ENCODE data around the gene TERT. TPM values are rescaled to one million over a fixed set of nuclear protein-coding genes. Genes with fewer than 3 reads are reported as not detected.

The TERT gene
- total and polyA plus RNA-seq, 10 of the 15 experiments (the other 5 are each of a cell fraction or from before 2014, with no cell fraction given): 0.08 to 21.5 (median 5.0) TPM

DNA sequence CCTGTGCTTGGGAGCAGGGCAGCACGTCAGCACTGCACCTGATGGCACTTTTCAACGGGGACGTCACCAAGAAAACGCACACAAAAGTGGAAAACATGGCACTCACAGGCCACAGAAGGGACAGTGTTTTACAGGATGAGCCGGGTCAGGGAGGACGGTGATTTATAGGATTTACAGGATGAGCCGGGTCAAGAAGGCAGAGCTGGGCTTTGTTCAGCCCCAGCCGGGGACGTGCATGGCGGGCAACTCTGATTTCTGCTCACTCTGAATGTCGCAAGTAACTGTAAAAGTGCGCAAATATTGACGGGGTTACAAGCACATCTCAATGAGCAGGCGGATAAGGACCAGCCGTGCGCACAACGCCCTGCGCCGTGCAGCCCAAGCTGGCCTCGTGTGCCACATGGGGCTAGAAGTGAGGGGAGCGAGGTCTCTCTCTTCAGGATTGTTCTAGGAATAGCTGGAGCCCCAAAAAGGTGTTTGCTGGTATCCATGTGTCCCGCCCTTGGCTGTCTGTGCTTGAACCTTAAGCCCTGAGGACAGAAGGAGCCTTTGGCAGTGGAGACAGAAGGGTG is 53.3 kb downstream of the TERT start:
- no peak for TF ChIP-seq ASH2L (IDR thresholded peaks at IDR 0.05; ENCODE audit: borderline replicate concordance, low read depth)
- TF ChIP-seq E4F1 (IDR thresholded peaks at IDR 0.05; ENCODE audit: borderline replicate concordance, partially characterized antibody): no peak
- no peak for TF ChIP-seq IRF4 (IDR thresholded peaks at IDR 0.05; ENCODE audit: low read depth, low read length)
- TF ChIP-seq, protein P1, sequence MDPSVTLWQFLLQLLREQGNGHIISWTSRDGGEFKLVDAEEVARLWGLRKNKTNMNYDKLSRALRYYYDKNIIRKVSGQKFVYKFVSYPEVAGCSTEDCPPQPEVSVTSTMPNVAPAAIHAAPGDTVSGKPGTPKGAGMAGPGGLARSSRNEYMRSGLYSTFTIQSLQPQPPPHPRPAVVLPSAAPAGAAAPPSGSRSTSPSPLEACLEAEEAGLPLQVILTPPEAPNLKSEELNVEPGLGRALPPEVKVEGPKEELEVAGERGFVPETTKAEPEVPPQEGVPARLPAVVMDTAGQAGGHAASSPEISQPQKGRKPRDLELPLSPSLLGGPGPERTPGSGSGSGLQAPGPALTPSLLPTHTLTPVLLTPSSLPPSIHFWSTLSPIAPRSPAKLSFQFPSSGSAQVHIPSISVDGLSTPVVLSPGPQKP (IDR thresholded peaks at IDR 0.05; ENCODE audit: low read depth, low read length): no peak
- TF ChIP-seq USF1 (IDR thresholded peaks at IDR 0.05; ENCODE audit: borderline replicate concordance, extremely low read length, insufficient read depth, low read depth, low read length): no peak
- TF ChIP-seq, protein P2, sequence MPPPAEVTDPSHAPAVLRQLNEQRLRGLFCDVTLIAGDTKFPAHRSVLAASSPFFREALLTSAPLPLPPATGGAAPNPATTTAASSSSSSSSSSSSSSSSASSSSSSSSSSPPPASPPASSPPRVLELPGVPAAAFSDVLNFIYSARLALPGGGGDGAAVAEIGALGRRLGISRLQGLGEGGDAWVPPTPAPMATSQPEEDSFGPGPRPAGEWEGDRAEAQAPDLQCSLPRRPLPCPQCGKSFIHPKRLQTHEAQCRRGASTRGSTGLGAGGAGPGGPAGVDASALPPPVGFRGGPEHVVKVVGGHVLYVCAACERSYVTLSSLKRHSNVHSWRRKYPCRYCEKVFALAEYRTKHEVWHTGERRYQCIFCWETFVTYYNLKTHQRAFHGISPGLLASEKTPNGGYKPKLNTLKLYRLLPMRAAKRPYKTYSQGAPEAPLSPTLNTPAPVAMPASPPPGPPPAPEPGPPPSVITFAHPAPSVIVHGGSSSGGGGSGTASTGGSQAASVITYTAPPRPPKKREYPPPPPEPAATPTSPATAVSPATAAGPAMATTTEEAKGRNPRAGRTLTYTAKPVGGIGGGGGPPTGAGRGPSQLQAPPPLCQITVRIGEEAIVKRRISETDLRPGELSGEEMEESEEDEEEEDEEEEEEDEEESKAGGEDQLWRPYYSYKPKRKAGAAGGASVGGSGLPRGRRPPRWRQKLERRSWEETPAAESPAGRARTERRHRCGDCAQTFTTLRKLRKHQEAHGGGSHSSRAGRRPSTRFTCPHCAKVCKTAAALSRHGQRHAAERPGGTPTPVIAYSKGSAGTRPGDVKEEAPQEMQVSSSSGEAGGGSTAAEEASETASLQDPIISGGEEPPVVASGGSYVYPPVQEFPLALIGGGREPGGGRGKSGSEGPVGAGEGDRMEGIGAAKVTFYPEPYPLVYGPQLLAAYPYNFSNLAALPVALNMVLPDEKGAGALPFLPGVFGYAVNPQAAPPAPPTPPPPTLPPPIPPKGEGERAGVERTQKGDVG (CRISPR knock-in tag; IDR thresholded peaks at IDR 0.05): no peak
- H2AFZ ChIP-seq (ENCODE audit: control insufficient read depth, low read depth, low read length): no peak overlapping the region
- BruUV-seq (replicated peaks): no TSS peak
- H3K4me3 ChIP-seq: no peak overlapping the region
- ChIA-PET CTCF (interaction anchor here (0.7 kb wide), 1 partner anchor 376 kb away, joined by 3 read pairs; no protein-coding TSS in a partner anchor), RAD21 (ENCODE audit: unreplicated experiment) (no interaction called here), SMC1A (ENCODE audit: uncharacterized antibody, unreplicated experiment) (no interaction called here), POLR2A (no interaction called here)
- 62% methylated on average over 22 of the region's 22 CpGs for WGBS (ENCODE audit: insufficient coverage, insufficient replicate concordance, low lambda C conversion rate, missing lambda C conversion rate)
- no peak overlapping the region for H3K4me2 ChIP-seq (ENCODE audit: control insufficient read depth, insufficient read depth)
- H3K27ac ChIP-seq (ENCODE audit: control insufficient read depth, insufficient read depth): no peak overlapping the region
- no peaks in the 10 kb centered on the region for H3K79me2 ChIP-seq (ENCODE audit: control insufficient read depth, insufficient read depth, low read length)
- no peaks in the 10 kb centered on the region for H3K4me1 ChIP-seq (ENCODE audit: control insufficient read depth, insufficient read depth, low read length)
- no peaks in the 10 kb centered on the region for H3K36me3 ChIP-seq (ENCODE audit: control insufficient read depth in 2 of 2, insufficient read depth in 2 of 2, low read length in 1 of 2)
- FAIRE-seq (no peak), ATAC-seq (no peak), DNase-seq (ENCODE audit: low read depth, low spot score) (no peak)
- intact Hi-C loops (cut with micrococcal nuclease; ENCODE audit: unreplicated experiment) (no loop called here), in situ Hi-C loops (cut with MboI) (no loop called here)
- no peaks in the 10 kb centered on the region for H4K20me1 ChIP-seq (ENCODE audit: control insufficient read depth, insufficient read depth)
- no peaks in the 10 kb centered on the region; the same call in 2 of the 3 replicates for H3K9me3 ChIP-seq (replicated peaks; ENCODE audit: control insufficient read depth, insufficient read depth, low read length)
- H3K9ac ChIP-seq (ENCODE audit: control insufficient read depth, insufficient read depth, low read length): no peak overlapping the region
- no peaks in the 10 kb centered on the region; a peak in 2 of 4 replicates for H3K27me3 ChIP-seq (replicated peaks in 1 of 2; ENCODE audit: control insufficient read depth in 2 of 2, insufficient read depth in 2 of 2, low read length in 1 of 2)
